ENCODE measurements around the gene YBX3. TPM values are rescaled to one million over a fixed set of nuclear protein-coding genes. Genes with fewer than 3 reads are reported as not detected.

YBX3 gene
- total RNA-seq, 1 experiment from 2014 or later = 85.9 TPM

- no peaks in the 10 kb centered on the region for H3K9me3 ChIP-seq (ENCODE audit: low read length)
- no peak overlapping the region for H2AFZ ChIP-seq (ENCODE audit: low read length)
- no peak overlapping the region for H3K4me2 ChIP-seq (ENCODE audit: low read length)
- H3K9me2 ChIP-seq (replicated peaks; ENCODE audit: low read length) = no peaks in the 10 kb centered on the region
- no TSS peak for BruUV-seq (replicated peaks)
- POLR2A ChIA-PET (ENCODE audit: unreplicated experiment) = no interaction called here
- no peak for ATAC-seq
- TF ChIP-seq EZH2phosphoT487 (IDR thresholded peaks at IDR 0.05; ENCODE audit: borderline replicate concordance, low read length) (no peak), EZH2 (IDR thresholded peaks at IDR 0.05; ENCODE audit: low read length, unreplicated experiment) (no peak)
- TF ChIP-seq, protein P1, sequence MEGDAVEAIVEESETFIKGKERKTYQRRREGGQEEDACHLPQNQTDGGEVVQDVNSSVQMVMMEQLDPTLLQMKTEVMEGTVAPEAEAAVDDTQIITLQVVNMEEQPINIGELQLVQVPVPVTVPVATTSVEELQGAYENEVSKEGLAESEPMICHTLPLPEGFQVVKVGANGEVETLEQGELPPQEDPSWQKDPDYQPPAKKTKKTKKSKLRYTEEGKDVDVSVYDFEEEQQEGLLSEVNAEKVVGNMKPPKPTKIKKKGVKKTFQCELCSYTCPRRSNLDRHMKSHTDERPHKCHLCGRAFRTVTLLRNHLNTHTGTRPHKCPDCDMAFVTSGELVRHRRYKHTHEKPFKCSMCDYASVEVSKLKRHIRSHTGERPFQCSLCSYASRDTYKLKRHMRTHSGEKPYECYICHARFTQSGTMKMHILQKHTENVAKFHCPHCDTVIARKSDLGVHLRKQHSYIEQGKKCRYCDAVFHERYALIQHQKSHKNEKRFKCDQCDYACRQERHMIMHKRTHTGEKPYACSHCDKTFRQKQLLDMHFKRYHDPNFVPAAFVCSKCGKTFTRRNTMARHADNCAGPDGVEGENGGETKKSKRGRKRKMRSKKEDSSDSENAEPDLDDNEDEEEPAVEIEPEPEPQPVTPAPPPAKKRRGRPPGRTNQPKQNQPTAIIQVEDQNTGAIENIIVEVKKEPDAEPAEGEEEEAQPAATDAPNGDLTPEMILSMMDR (conservative IDR thresholded peaks at IDR 0.05; ENCODE audit: low read depth, low read length) = no peak
- peaks cover 4% of the 10 kb centered on the region for H3F3A ChIP-seq (ENCODE audit: low read length, unreplicated experiment)
- no peaks in the 10 kb centered on the region for H4K20me1 ChIP-seq (ENCODE audit: low read length)
- no peak overlapping the region for H3K9ac ChIP-seq (ENCODE audit: low read length)
- H3K4me3 ChIP-seq (ENCODE audit: low read length) = no peak overlapping the region
- intact Hi-C loops (cut with micrococcal nuclease) = no loop called here
- H3K4me1 ChIP-seq (ENCODE audit: insufficient read depth, low read length) = peaks cover 16% of the 10 kb centered on the region
- CTCF ChIA-PET = no interaction called here
- H3K27ac ChIP-seq (ENCODE audit: low read length) = no peak overlapping the region
- H3K27me3 ChIP-seq (ENCODE audit: low read length) = no peaks in the 10 kb centered on the region
- no peak for DNase-seq
- no peaks in the 10 kb centered on the region for H3K36me3 ChIP-seq (ENCODE audit: low read depth, low read length)
- no peaks in the 10 kb centered on the region for H3K79me2 ChIP-seq (ENCODE audit: low read length)
These were observed 18.7 kb upstream of the YBX3 start for GRCh38 chr12:10741845-10742244.

GRCh38 chr12:10740182-10740581, 17.1 kb upstream of the YBX3 start:
- Histone ChIP-seq H2AFZ (ENCODE audit: low read length) (no peak overlapping the region), H3K4me2 (ENCODE audit: low read length) (peak overlapping the region; percentile 34), H3K27me3 (ENCODE audit: low read length) (no peaks in the 10 kb centered on the region), H3F3A (ENCODE audit: low read length, unreplicated experiment) (peaks cover 4% of the 10 kb centered on the region), H4K20me1 (ENCODE audit: low read length) (no peaks in the 10 kb centered on the region), H3K9me3 (ENCODE audit: low read length) (no peaks in the 10 kb centered on the region), H3K9ac (ENCODE audit: low read length) (no peak overlapping the region), H3K36me3 (ENCODE audit: low read depth, low read length) (no peaks in the 10 kb centered on the region), H3K4me3 (ENCODE audit: low read length) (no peak overlapping the region), H3K79me2 (ENCODE audit: low read length) (no peaks in the 10 kb centered on the region), H3K27ac (ENCODE audit: low read length) (peak overlapping the region; percentile 60), H3K4me1 (ENCODE audit: insufficient read depth, low read length) (peaks cover 21% of the 10 kb centered on the region), H3K9me2 (replicated peaks; ENCODE audit: low read length) (no peaks in the 10 kb centered on the region)
- CTCF ChIA-PET = no interaction called here
- TF ChIP-seq EZH2 (IDR thresholded peaks at IDR 0.05; ENCODE audit: low read length, unreplicated experiment) (no peak), EZH2phosphoT487 (IDR thresholded peaks at IDR 0.05; ENCODE audit: borderline replicate concordance, low read length) (no peak)
- TF ChIP-seq, protein P1 (conservative IDR thresholded peaks at IDR 0.05; ENCODE audit: low read depth, low read length) = no peak
- peak; percentile 69 for DNase-seq
- no TSS peak for BruUV-seq (replicated peaks)
- POLR2A ChIA-PET (ENCODE audit: unreplicated experiment) = no interaction called here
- ATAC-seq = peak; percentile 47
- intact Hi-C loops (cut with micrococcal nuclease) = no loop called here

DNA sequence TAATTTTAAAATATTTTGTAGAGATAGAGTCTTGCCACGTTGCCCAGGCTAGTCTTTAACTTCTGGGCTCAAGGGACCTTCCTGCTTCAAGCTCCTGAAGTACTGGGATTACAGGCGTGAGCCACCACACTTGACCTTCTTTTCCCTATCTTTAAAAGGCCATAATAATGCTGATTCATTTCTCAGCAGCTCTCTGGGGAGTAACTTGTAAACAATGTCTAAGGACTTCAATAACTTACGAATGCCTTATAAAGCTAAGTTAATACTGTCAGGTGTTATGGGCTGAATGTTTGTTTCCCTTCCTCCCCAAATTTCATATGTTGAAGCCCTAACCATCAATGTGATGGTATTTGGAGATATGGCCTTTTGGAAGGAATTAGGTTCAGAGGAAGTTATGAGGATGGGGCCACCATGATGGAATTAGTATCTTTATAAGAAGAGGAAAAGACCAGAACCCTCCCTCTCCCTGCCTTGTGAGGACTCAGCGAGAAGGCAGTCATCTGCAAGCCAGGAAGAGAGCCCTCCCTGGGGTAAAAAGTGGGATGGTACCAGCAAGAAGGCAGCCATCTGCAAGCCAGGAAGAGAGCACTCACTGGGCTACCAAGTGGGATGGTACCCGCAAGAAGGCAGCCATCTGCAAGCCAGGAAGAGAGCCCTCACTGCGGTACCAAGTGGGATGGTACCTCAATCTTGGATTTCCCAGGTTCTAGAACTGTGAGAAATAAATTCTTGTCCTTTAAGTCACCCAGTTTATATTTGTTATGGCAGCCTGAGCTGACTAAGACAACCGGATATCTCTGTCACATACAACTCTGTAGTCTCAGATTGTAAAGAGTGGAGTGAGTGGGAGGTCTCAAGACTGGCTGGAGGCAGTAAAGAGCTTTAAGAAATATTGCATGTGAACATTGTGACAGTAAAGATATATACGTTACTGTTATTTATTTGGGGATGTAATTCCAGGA, 16.3 kb upstream of the YBX3 start:
- CTCF ChIA-PET = interaction anchor here (0.7 kb wide), 1 partner anchor 373 kb away, joined by 3 read pairs; no protein-coding TSS in a partner anchor
- peaks cover 21% of the 10 kb centered on the region for H3K4me1 ChIP-seq (ENCODE audit: insufficient read depth, low read length)
- POLR2A ChIA-PET (ENCODE audit: unreplicated experiment) = interaction anchor here (0.6 kb wide), 2 partner anchors 17 to 1153 kb away, joined by 4 to 17 read pairs; no protein-coding TSS in a partner anchor
- ATAC-seq (peak; percentile 58), DNase-seq (peak; percentile 49)
- no peaks in the 10 kb centered on the region for H3K79me2 ChIP-seq (ENCODE audit: low read length)
- H3K9me3 ChIP-seq (ENCODE audit: low read length) = no peaks in the 10 kb centered on the region
- H3K9me2 ChIP-seq (replicated peaks; ENCODE audit: low read length) = no peaks in the 10 kb centered on the region
- intact Hi-C loops (cut with micrococcal nuclease) = no loop called here
- no peaks in the 10 kb centered on the region for H3K36me3 ChIP-seq (ENCODE audit: low read depth, low read length)
- no peak overlapping the region for H3K9ac ChIP-seq (ENCODE audit: low read length)
- H3K27ac ChIP-seq (ENCODE audit: low read length) = peak overlapping the region; percentile 60
- no TSS peak for BruUV-seq (replicated peaks)
- H3K4me2 ChIP-seq (ENCODE audit: low read length) = peak overlapping the region; percentile 34
- no peaks in the 10 kb centered on the region for H4K20me1 ChIP-seq (ENCODE audit: low read length)
- no peak overlapping the region for H3K4me3 ChIP-seq (ENCODE audit: low read length)
- no peaks in the 10 kb centered on the region for H3K27me3 ChIP-seq (ENCODE audit: low read length)
- TF ChIP-seq, protein P1 (conservative IDR thresholded peaks at IDR 0.05; ENCODE audit: low read depth, low read length) = no peak
- TF ChIP-seq EZH2phosphoT487 (IDR thresholded peaks at IDR 0.05; ENCODE audit: borderline replicate concordance, low read length) = no peak
- no peak for TF ChIP-seq EZH2 (IDR thresholded peaks at IDR 0.05; ENCODE audit: low read length, unreplicated experiment)
- H2AFZ ChIP-seq (ENCODE audit: low read length) = no peak overlapping the region
- peaks cover 4% of the 10 kb centered on the region for H3F3A ChIP-seq (ENCODE audit: low read length, unreplicated experiment)

All from PC-3 (cell line).